ENCODE measurements around the gene UTS2B.
"Not testable (repeated sequence)": the region's sequence is repeated elsewhere in the genome, so short reads cannot be mapped to it uniquely, and the experiment has no call there.

UTS2B gene

DNA sequence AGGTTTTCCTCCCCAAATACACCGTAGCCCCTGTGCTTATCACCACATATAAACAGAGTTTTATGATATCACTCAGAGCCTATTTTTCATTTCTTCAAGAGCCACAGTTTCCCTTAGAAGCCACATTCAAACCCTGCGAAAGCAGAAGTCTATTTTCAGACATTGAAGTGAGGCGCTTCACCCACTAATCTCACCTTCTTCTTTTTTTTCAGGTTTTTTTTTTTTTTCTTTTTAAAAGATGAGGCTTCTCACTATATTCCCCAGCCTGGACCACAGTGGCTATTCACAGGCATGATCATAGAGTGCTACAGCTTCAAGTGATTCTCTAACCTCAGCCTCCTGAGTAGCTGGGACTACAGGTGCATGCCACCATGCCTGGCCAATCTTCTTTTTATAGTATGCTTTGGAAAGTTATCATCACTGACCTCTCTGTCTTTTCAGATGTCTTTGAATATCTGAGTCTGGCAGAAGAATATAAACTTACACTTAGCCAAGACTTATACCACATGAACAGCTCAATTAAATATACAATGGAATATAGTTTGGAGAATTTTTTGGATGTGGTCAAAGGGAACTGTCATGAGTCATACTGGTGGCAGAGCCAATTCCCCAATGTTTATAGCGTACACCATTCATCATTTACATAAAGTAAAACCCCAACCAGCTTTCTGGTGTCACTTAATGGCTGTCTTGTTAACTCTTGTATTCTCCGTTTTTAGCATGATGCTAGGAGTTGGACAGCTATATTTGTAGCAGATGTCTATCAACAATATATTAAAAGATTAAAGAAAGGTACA, 60.8 kb downstream of the UTS2B start:
- peak; percentile 58 for DNase-seq

GRCh38 chr3:191268737-191269136, 61.6 kb downstream of the UTS2B start:
- no peak for DNase-seq

DNA sequence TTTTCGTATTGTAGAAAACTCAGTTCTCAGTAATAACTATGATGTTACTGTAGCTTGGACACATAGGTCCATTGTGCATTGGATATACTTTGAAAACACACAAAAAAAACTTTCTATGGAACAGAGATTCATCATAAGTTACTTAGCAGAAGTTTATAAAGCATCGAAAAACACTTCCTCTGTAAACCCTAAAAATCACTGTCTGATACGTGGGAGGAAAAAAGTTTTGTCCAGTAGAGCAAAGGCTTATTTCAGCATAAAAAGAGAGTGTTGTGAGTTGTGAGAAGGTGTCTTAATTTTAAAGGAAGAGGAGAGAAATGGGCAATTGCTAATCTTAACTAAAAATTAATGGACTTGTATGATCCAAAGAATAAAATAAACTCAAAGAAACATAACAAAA, 66.5 kb downstream of the UTS2B start:
- no peak for DNase-seq

GRCh38 chr3:191263365-191263764, 67.0 kb downstream of the UTS2B start:
- DNase-seq = no peak

DNA sequence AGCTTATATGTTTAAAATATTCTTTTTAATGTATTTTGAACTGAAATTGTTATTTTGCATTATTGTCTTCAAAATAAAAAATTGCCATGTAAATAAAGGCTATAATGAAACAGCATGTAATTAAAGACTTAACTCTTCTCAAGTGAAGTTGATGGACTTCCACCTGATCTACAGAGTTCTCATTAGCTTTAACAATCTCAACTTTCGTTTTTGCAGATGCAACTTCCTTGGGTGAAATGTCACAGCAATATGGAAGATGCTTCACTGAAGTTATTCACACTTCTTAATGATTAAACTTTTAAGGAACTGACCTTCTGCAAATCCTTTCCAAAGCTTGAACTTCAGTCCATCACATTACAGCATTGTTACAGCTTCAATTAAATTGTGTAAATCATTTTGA, 67.7 kb downstream of the UTS2B start:
- DNase-seq = no peak

DNA sequence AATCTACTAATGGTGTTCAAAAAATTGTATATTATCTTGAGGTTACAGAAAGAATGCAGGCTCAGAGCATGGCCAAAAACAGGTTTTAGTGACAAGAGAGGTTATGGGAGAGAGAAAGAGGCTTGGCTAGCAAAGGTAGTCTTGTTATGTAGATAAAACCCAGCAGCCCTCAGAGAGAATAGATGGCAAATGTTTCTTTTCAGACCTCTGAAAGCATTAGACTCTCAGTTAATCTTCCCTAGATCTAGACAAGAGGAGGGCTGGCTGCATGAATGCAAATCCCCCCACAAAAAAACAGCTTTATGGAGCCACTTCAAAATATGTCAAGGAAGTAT, 69.1 kb downstream of the UTS2B start:
- no peak for DNase-seq

DNA sequence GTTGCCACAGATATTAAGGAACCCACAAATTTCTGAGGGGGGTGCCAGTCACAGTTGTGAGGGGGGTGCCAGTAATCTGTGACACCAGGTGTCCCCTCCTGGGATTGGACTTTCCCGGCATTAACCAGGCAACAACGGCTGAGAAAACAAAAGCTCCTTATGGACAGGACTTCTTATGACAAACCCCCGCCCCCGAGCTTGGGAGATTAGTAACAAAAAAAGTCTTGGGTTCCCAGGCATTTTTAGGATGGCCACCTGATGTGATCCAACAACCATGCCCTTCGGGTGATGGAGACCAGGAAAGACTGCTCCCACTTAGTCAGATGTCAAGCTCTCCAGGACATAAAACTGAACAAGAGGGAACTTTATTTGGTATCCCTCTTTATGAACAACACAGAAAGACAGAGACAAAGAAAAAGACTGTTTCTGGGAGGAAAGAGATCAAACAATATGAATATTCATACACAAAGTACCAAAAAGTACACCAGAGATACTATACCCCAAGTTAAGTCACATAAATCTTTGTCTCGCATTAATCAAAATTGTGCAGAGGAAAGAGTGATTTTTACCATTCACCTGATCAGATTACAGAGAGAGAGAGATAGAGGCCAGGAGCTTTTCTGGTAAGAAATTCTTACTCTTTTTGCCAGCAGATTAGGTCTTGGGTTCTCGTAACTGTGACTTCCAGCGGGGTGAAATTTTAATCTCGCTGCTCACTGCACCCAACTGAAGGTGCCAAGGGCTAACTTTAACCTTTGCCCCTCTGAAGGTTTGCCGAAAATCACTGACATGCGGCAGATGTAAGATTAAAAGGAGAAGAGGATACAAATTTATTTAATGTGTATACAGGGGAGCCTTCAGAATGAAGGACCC, 69.7 kb downstream of the UTS2B start:
- no peak for DNase-seq

- no peak for DNase-seq
Observed at GRCh38 chr3:191259486-191259885, 70.8 kb downstream of the UTS2B start.

GRCh38 chr3:191257286-191257685, 73.0 kb downstream of the UTS2B start:
- no peak for DNase-seq

- DNase-seq = no peak
Observed at GRCh38 chr3:191256405-191256804, 73.9 kb downstream of the UTS2B start.

DNA sequence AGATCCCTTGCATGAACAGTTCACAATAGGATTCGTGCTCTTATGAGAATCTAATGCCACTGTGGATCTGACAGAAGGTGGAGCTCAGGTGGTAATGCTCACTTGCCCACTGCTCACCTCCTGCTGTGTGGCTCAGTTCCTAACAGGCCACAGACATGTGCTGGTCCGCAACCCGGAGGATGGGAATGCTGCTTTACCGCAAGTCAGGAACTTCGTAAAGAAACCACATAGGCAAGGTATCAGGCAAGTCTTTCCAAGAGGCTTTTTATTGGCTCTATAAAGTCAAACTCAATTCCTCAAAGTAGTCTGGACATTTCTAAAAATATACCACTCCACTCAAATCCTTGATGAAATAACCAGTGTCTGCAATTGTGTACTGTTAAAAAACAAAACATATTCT, 75.2 kb downstream of the UTS2B start:
- DNase-seq = no peak

- DNase-seq = no peak
Observed at GRCh38 chr3:191254098-191254873, 76.0 kb downstream of the UTS2B start.

DNA sequence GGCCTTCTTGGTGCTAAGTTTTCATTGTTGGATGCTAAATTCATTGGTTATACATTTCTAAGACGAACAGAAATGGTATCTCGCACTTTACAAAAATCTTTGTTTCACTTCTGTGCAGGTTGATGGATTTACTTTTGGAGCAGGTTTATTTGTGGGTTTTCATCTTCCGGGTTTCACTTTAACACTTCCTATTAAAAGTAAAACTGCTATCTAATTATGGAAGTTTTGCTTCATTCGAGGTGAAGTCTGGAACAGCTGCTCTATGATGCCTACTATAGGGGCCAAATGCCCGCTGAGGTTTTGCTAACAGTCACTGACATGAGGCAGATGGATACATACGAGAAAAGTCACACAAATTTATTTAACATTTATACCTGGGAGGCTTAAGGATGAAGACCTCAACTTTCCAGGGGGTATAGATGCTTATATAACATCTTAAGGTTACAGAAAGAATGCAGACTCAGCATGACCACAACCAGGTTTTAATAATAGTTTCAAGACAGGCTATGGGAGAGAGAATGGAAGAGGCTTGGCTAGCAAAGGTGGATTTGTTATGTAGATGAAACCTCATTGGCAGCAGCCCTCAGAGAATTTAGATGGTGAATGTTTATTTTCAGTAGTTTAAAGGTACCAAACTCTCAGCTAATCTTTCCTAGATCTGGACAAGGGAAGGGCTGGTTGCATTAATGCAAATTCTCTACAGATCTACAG, 77.1 kb downstream of the UTS2B start:
- DNase-seq = no peak

DNA sequence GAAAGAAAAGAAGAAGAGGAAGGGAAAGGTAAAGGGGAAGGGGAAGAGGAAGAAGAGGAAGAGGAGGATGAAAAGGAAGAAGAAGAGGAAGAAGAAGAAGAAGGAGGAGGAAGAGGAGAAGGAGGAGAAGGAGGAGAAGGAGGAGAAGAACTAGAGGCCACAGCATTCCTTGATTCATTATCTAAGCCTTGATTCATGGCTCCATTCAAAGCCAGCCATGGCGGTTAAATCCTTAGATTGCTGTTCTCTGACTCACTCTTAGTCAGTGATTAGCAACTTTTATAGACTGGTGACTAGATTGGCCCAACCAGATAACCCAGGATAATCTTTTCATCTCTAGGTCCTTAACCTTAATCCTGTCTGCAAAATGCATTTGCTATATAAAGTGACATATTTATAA, 83.7 kb downstream of the UTS2B start:
- peak; percentile 83 for DNase-seq

GRCh38 chr3:191246034-191246433, 84.3 kb downstream of the UTS2B start:
- not testable (repeated sequence) for DNase-seq

DNA sequence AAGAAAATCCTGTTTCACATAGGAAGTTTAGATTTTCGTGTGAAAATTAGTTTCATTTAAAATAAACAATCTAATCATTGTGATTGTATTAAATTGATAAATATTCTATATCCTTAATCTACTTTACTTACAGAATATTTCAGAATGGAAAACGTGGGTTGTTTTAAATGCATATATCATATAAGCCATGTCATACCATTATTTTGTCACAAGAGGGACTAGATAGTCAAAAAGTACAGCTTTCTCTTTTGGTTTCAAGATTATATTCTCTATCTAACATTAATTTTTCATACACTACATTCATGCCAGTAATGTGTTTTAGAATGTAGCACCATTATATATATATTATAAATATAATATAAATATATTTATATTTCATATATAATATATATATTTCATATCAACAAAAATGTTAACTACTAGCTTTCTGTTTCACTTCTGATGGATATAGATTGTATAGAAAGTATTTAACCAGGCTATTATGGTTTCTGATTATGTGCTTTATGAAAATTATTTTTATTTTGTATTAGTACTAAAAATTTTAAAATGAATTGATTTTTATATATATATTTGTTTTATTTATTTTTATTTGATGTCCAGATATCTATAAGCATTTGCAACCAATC, 86.0 kb downstream of the UTS2B start:
- peak; percentile 57 for DNase-seq

DNA sequence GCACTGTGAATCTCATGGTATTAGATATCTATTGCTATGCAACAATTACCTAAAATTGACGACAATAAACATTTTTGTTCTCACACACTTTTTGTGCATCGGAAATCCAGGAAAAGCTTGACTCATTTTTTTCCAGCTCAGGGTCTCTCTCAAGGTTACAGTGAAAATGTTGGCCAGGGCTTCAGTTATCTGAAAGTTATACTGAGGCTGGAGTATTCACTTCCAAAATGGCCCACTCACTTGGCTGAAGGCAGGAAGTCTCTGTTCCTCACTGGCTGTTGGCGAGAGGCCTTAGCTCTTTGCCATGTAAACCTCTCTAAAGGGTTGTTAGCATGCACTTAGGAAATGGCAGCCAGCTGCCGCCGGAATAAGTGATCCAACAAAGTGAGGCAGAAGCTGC, 89.8 kb downstream of the UTS2B start:
- no peak for DNase-seq

DNA sequence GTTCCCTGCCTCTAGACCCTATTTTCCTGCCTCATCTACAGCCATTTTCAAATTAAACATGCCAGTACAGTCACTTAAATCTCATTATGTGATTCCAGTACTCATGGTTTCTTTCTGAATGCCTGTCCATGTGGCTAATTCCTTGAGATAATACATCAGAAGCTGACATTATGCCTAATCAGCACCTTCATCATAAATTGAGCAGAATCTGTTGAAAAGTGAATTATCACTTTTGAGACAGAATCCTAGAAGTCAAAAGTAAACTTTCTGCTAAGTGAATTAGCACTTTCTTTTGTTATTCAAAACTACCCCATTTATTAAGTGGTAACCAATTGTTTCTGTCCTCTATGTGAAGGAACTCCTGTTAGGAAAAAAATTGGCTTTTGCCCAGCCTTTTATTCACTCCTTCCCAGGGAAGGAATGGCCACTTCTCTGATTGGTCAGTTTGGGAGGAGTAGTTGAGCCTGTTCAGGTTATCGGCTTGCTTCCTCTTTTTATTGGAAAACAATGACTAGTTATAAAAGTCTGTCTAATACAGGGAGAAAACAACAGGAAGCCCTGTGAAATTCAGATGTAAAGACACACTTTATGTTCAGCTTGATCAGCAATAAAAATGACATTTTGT, 90.8 kb downstream of the UTS2B start:
- DNase-seq = no peak

DNA sequence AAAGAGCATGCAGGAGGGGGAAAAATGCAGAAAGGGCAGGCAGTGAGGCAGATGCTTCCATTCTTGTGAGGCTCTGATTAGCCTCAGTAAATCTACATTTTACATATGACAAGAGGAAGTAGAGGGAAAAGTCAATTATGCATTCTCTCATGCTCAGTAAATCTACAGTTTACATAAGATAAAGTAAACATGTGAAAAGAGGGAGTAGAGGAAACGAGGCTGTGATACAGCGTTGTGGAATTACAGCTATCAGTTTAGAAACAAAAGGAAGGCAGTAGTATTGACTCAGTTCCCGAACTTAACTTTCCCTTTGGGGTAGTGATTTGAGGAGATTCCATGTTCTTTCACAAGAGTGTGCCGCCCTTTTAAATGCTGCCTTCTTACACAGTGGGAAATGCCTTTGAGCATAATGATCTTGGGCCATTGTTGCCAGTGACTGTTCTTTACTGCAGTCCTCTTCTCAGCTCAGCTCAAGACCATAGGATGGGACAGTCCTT, 92.0 kb downstream of the UTS2B start:
- peak; percentile 81 for DNase-seq

DNA sequence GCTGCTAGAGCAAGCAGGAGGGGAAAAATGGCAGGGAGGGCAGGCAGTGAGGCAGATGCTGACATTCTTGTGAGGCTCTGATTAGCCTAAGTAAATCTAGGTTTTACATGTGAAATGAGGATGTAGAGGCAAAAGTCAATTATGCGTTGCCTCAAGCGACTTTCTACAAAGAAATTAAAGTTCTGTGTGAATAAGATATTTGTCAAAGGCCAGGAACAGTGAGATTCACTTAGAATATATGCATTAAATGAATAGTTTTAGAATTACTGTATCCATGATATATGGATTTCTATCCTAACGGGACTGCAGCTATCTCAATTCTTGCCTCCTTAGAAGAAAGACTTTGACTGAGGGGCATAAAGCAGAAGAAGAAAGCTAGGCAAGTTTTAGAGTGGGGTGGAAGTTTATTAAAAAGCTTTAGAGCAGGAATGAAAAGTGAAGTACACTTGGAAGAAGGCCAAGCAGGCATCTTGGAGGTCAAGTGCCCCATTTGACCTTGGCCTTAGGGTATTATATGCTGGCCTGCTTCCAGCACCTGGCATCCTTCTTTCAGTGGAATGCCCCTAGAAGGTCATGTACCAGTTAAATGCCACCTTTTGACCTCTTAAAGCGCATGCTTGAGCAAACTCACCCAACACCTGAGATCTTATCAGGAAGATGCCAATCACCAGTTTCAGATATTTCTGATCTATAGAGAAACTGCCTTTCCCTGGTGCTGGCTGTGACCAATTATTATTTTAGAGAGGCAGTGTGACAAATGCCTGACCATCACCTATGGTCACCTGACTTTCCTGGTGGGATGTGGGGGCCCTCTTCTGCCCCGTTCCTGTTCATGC, 93.1 kb downstream of the UTS2B start:
- DNase-seq = no peak

GRCh38 chr3:191236646-191237045, 93.7 kb downstream of the UTS2B start:
- peak; percentile 59 for DNase-seq

All from HCEC 1CT (cell line).